ENCODE measurements around the gene AP2A2. TPM values are rescaled to one million over a fixed set of nuclear protein-coding genes. Genes with fewer than 3 reads are reported as not detected.

Gene AP2A2
- total RNA-seq, 1 donor from 2014 or later, result 228 TPM

GRCh38 chr11:963852-964251, 38.2 kb downstream of the AP2A2 start:
- H3K36me3 Mint-ChIP-seq (ENCODE audit: unreplicated experiment), result peaks cover 21% of the 10 kb centered on the region
- TF ChIP-seq CTCF (IDR thresholded peaks at IDR 0.05; ENCODE audit: partially characterized antibody, unreplicated experiment), result no peak
- peaks cover 13% of the 10 kb centered on the region for H3K4me1 Mint-ChIP-seq (ENCODE audit: low read depth, unreplicated experiment)
- DNase-seq, result no peak
- no peak overlapping the region for H3K4me3 Mint-ChIP-seq (ENCODE audit: unreplicated experiment)
- H3K27me3 Mint-ChIP-seq (ENCODE audit: unreplicated experiment), result peaks cover 5% of the 10 kb centered on the region
- peaks cover 13% of the 10 kb centered on the region for H3K9me3 Mint-ChIP-seq (ENCODE audit: unreplicated experiment)
- no peak overlapping the region for H3K27ac Mint-ChIP-seq (ENCODE audit: unreplicated experiment)

- Mint-ChIP-seq H3K4me3 (ENCODE audit: unreplicated experiment) (no peak overlapping the region), H3K4me1 (ENCODE audit: low read depth, unreplicated experiment) (peaks cover 18% of the 10 kb centered on the region), H3K9me3 (ENCODE audit: unreplicated experiment) (peaks cover 15% of the 10 kb centered on the region), H3K27ac (ENCODE audit: unreplicated experiment) (no peak overlapping the region), H3K36me3 (ENCODE audit: unreplicated experiment) (peaks cover 21% of the 10 kb centered on the region), H3K27me3 (ENCODE audit: unreplicated experiment) (peaks cover 5% of the 10 kb centered on the region)
- TF ChIP-seq CTCF (IDR thresholded peaks at IDR 0.05; ENCODE audit: partially characterized antibody, unreplicated experiment), result no peak
- DNase-seq, result no peak
Measured at GRCh38 chr11:965206-965775, 39.6 kb downstream of the AP2A2 start.

- peaks cover 8% of the 10 kb centered on the region for H3K27me3 Mint-ChIP-seq (ENCODE audit: unreplicated experiment)
- no peak for TF ChIP-seq CTCF (IDR thresholded peaks at IDR 0.05; ENCODE audit: partially characterized antibody, unreplicated experiment)
Measured at GRCh38 chr11:967995-968751, 42.5 kb downstream of the AP2A2 start.

GRCh38 chr11:968822-969221, 43.2 kb downstream of the AP2A2 start:
- H3K4me1 Mint-ChIP-seq (ENCODE audit: low read depth, unreplicated experiment), result peaks cover 33% of the 10 kb centered on the region
- no peak overlapping the region for H3K4me3 Mint-ChIP-seq (ENCODE audit: unreplicated experiment)
- TF ChIP-seq CTCF (IDR thresholded peaks at IDR 0.05; ENCODE audit: partially characterized antibody, unreplicated experiment), result no peak
- no peak for DNase-seq
- peaks cover 21% of the 10 kb centered on the region for H3K9me3 Mint-ChIP-seq (ENCODE audit: unreplicated experiment)
- peaks cover 14% of the 10 kb centered on the region for H3K36me3 Mint-ChIP-seq (ENCODE audit: unreplicated experiment)
- H3K27ac Mint-ChIP-seq (ENCODE audit: unreplicated experiment), result peak overlapping the region; percentile 55
- H3K27me3 Mint-ChIP-seq (ENCODE audit: unreplicated experiment), result peaks cover 11% of the 10 kb centered on the region

More at GRCh38 chr11:967995-968751, 42.5 kb downstream of the AP2A2 start:
- Mint-ChIP-seq H3K36me3 (ENCODE audit: unreplicated experiment) (peaks cover 17% of the 10 kb centered on the region), H3K4me3 (ENCODE audit: unreplicated experiment) (no peak overlapping the region), H3K4me1 (ENCODE audit: low read depth, unreplicated experiment) (peaks cover 28% of the 10 kb centered on the region), H3K27ac (ENCODE audit: unreplicated experiment) (peak overlapping the region; percentile 62), H3K9me3 (ENCODE audit: unreplicated experiment) (peaks cover 20% of the 10 kb centered on the region)
- DNase-seq, result peak; percentile 58

GRCh38 chr11:969651-970205, 44.1 kb downstream of the AP2A2 start:
- Mint-ChIP-seq H3K9me3 (ENCODE audit: unreplicated experiment) (peaks cover 20% of the 10 kb centered on the region), H3K36me3 (ENCODE audit: unreplicated experiment) (peaks cover 5% of the 10 kb centered on the region), H3K27ac (ENCODE audit: unreplicated experiment) (peak overlapping the region; percentile 11), H3K4me3 (ENCODE audit: unreplicated experiment) (no peak overlapping the region), H3K4me1 (ENCODE audit: low read depth, unreplicated experiment) (peaks cover 34% of the 10 kb centered on the region), H3K27me3 (ENCODE audit: unreplicated experiment) (peaks cover 12% of the 10 kb centered on the region)
- TF ChIP-seq CTCF (IDR thresholded peaks at IDR 0.05; ENCODE audit: partially characterized antibody, unreplicated experiment), result no peak
- no peak for DNase-seq

Measured in glutamatergic neuron (in vitro differentiated cells).